ENCODE measurements around the gene HOMER1.

DNA sequence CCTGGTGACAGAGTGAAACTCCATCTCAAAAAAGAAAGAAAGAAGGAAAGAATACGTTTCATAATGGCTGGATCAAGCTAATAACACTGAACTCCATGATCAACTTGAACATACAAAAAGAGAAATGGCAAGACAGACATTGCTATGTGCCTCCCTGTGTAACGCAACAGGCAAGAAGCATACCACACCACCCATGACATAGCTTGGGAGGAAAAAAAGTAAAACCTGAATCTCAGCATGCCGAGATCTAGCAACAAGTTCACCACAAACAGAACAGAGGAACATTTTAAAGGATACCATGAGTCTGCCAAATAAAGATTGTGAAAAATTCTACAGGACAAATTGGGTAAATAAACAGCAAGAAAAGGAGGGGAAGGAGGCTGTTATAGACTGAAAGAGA is 26.7 kb downstream of the HOMER1 start:
- no peak for TF ChIP-seq LEF1 (IDR thresholded peaks at IDR 0.05; ENCODE audit: borderline replicate concordance)
- no peak for TF ChIP-seq FOXA1 (IDR thresholded peaks at IDR 0.05)
- TF ChIP-seq FOXM1 (IDR thresholded peaks at IDR 0.05; ENCODE audit: borderline replicate concordance), result no peak
- TF ChIP-seq SUZ12 (IDR thresholded peaks at IDR 0.05), result no peak
- no peak for TF ChIP-seq L3MBTL2 (conservative IDR thresholded peaks at IDR 0.05)
- TF ChIP-seq SP1 (IDR thresholded peaks at IDR 0.05), result no peak
- TF ChIP-seq HDGF (IDR thresholded peaks at IDR 0.05; ENCODE audit: borderline replicate concordance), result no peak
- no peak for TF ChIP-seq ARNT (IDR thresholded peaks at IDR 0.05)
- no peak for TF ChIP-seq FOXK2 (IDR thresholded peaks at IDR 0.05)
- TF ChIP-seq BHLHE40 (IDR thresholded peaks at IDR 0.05; ENCODE audit: borderline replicate concordance), result no peak
- no peak for TF ChIP-seq NFRKB (IDR thresholded peaks at IDR 0.05)
- TF ChIP-seq, protein P1, sequence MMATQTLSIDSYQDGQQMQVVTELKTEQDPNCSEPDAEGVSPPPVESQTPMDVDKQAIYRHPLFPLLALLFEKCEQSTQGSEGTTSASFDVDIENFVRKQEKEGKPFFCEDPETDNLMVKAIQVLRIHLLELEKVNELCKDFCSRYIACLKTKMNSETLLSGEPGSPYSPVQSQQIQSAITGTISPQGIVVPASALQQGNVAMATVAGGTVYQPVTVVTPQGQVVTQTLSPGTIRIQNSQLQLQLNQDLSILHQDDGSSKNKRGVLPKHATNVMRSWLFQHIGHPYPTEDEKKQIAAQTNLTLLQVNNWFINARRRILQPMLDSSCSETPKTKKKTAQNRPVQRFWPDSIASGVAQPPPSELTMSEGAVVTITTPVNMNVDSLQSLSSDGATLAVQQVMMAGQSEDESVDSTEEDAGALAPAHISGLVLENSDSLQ (IDR thresholded peaks at IDR 0.05), result no peak
- no peak for TF ChIP-seq TARDBP (IDR thresholded peaks at IDR 0.05)
- no peak for TF ChIP-seq CTBP1 (IDR thresholded peaks at IDR 0.05; ENCODE audit: borderline replicate concordance)
